Measurements from ENCODE around the gene ANKS1B. TPM values are rescaled to one million over a fixed set of nuclear protein-coding genes. Genes with fewer than 3 reads are reported as not detected.

ANKS1B gene
- total RNA-seq, 4 donors from 2014 or later: 1.5 to 5.5 (median 4.4) TPM

GRCh38 chr12:99783421-99783820 lies 201.3 kb downstream of the ANKS1B start:
- WGBS, 2 donors: 75 to 89% methylated on average over 3 of the region's 3 CpGs
- intact Hi-C loops (cut with DNase I; ENCODE audit: low total_unique reads): no loop called here
- no peak overlapping the region for H3K4me3 ChIP-seq (ENCODE audit: low read depth, poor library complexity, severe bottlenecking)

GRCh38 chr12:99772274-99772673 lies 212.5 kb downstream of the ANKS1B start:
- intact Hi-C loops (cut with DNase I; ENCODE audit: low total_unique reads): no loop called here
- WGBS, 2 donors: 62 to 63% methylated on average over 3 of the region's 3 CpGs
- no peak overlapping the region for H3K4me3 ChIP-seq (ENCODE audit: low read depth, poor library complexity, severe bottlenecking)
- DNase-seq (ENCODE audit: low spot score in 2 of 2): no peak
- TF ChIP-seq POLR2A (IDR thresholded peaks at IDR 0.05) (no peak), CTCF (IDR thresholded peaks at IDR 0.05) (no peak)

More at GRCh38 chr12:99783421-99783820, 201.3 kb downstream of the ANKS1B start:
- TF ChIP-seq POLR2A (IDR thresholded peaks at IDR 0.05) (no peak), CTCF (IDR thresholded peaks at IDR 0.05) (no peak)
- no peak for DNase-seq (ENCODE audit: low spot score in 2 of 2)

GRCh38 chr12:99771659-99772058 lies 213.1 kb downstream of the ANKS1B start:
- TF ChIP-seq CTCF (IDR thresholded peaks at IDR 0.05) (no peak), POLR2A (IDR thresholded peaks at IDR 0.05) (no peak)
- DNase-seq (ENCODE audit: low spot score in 2 of 2): no peak
- intact Hi-C loops (cut with DNase I; ENCODE audit: low total_unique reads): no loop called here
- no peak overlapping the region for H3K4me3 ChIP-seq (ENCODE audit: low read depth, poor library complexity, severe bottlenecking)

GRCh38 chr12:99769396-99769980 lies 215.2 kb downstream of the ANKS1B start:
- no peak for TF ChIP-seq POLR2A (IDR thresholded peaks at IDR 0.05)
- TF ChIP-seq CTCF (IDR thresholded peaks at IDR 0.05): no peak
- intact Hi-C loops (cut with DNase I; ENCODE audit: low total_unique reads): loop anchor here (5.0 kb wide), 1 partner anchor 867 kb away; no protein-coding TSS in a partner anchor
- H3K4me3 ChIP-seq (ENCODE audit: low read depth, poor library complexity, severe bottlenecking): no peak overlapping the region
- 63 to 71% methylated on average over 1 of the region's 1 CpG for WGBS, 2 donors
- DNase-seq (ENCODE audit: low spot score in 2 of 2): no peak

GRCh38 chr12:99768758-99769157 lies 216.0 kb downstream of the ANKS1B start:
- DNase-seq (ENCODE audit: low spot score in 2 of 2): no peak
- H3K4me3 ChIP-seq (ENCODE audit: low read depth, poor library complexity, severe bottlenecking): no peak overlapping the region
- intact Hi-C loops (cut with DNase I; ENCODE audit: low total_unique reads): loop anchor here (5.0 kb wide), 1 partner anchor 866 kb away; no protein-coding TSS in a partner anchor

More at GRCh38 chr12:99768758-99769157, 216.0 kb downstream of the ANKS1B start:
- 89 to 92% methylated on average over 7 of the region's 7 CpGs for WGBS, 2 donors
- no peak for TF ChIP-seq POLR2A (IDR thresholded peaks at IDR 0.05)
- no peak for TF ChIP-seq CTCF (IDR thresholded peaks at IDR 0.05)
